H9 (cell line): ENCODE measurements around the gene AMBRA1. TPM values are rescaled to one million over a fixed set of nuclear protein-coding genes. Genes with fewer than 3 reads are reported as not detected.

Experiments used
- DNase-seq: peaks from one replicate; pipeline ENCODE4 v3.0.0-alpha.2; 2017
- H2AFZ ChIP-seq: one replicate; pipeline ENCODE4 v1.6.1; 2013; ENCODE audit warnings: mild to moderate bottlenecking, low read length, control low read depth, moderate library complexity
- H2AK5ac ChIP-seq: 2 replicates; pipeline ENCODE4 v1.6.1; 2013; ENCODE audit warnings: low read length, control low read depth, mixed read lengths; ENCODE audit not compliant: insufficient read length
- H2BK120ac ChIP-seq: one replicate; pipeline ENCODE4 v1.6.1; 2013; ENCODE audit warnings: low read depth, mild to moderate bottlenecking, low read length, control low read depth, inconsistent platforms; ENCODE audit not compliant: poor library complexity, severe bottlenecking
- H2BK12ac ChIP-seq: 2 replicates; pipeline ENCODE4 v1.6.1; 2013; ENCODE audit warnings: low read length, control low read depth, mixed read lengths, low read depth; ENCODE audit not compliant: insufficient read length
- H2BK15ac ChIP-seq: 2 replicates; pipeline ENCODE4 v1.6.1; 2013; ENCODE audit warnings: low read depth, low read length, control low read depth
- H2BK20ac ChIP-seq: one replicate; pipeline ENCODE4 v1.6.1; 2013; ENCODE audit warnings: low read depth, mild to moderate bottlenecking, low read length, control low read depth, inconsistent platforms; ENCODE audit not compliant: poor library complexity, severe bottlenecking
- H2BK5ac ChIP-seq: 2 replicates; pipeline ENCODE4 v1.6.1; 2013; ENCODE audit warnings: low read length, control low read depth, mixed read lengths; ENCODE audit not compliant: insufficient read length
- H3K14ac ChIP-seq: 2 replicates; pipeline ENCODE4 v1.6.1; 2013; ENCODE audit warnings: low read length, control low read depth; ENCODE audit not compliant: insufficient read depth
- H3K18ac ChIP-seq: 2 replicates; pipeline ENCODE4 v1.6.1; 2013; ENCODE audit warnings: low read depth, mild to moderate bottlenecking, mixed read lengths, low read length, control low read depth; ENCODE audit not compliant: insufficient read length
- H3K23ac ChIP-seq: 2 replicates; pipeline ENCODE4 v1.6.1; 2013; ENCODE audit warnings: low read length, control low read depth, mixed read lengths, low read depth; ENCODE audit not compliant: insufficient read length
- H3K23me2 ChIP-seq: 2 replicates; pipeline ENCODE4 v1.6.1; 2013; ENCODE audit warnings: low read depth, mild to moderate bottlenecking, mixed read lengths, low read length, control low read depth; ENCODE audit not compliant: insufficient read length, poor library complexity, severe bottlenecking
- H3K27ac ChIP-seq: 2 replicates; pipeline ENCODE4 v1.5.1; 2013; ENCODE audit warnings: low read length, control low read depth, mixed read lengths, low read depth; ENCODE audit not compliant: insufficient read length
- H3K27me3 ChIP-seq: 2 replicates; pipeline ENCODE4 v1.6.1; 2013; ENCODE audit warnings: low read length, control low read depth, inconsistent platforms; ENCODE audit not compliant: insufficient read depth
- H3K4ac ChIP-seq: 2 replicates; pipeline ENCODE4 v1.6.1; 2013; ENCODE audit warnings: low read depth, mild to moderate bottlenecking, control low read depth, inconsistent platforms, low read length, moderate library complexity
- H3K4me1 ChIP-seq: 2 replicates; pipeline ENCODE4 v1.6.1; 2013; ENCODE audit warnings: low read length, control low read depth, inconsistent platforms; ENCODE audit not compliant: insufficient read depth
- H3K4me2 ChIP-seq: 2 replicates; pipeline ENCODE4 v1.6.1; 2013; ENCODE audit warnings: low read length, control low read depth, mixed read lengths; ENCODE audit not compliant: insufficient read length, insufficient read depth
- H3K56ac ChIP-seq: 2 replicates; pipeline ENCODE4 v1.6.1; 2013; ENCODE audit warnings: low read depth, mild to moderate bottlenecking, mixed read lengths, low read length, control low read depth; ENCODE audit not compliant: insufficient read length
- H3K79me1 ChIP-seq: 2 replicates; pipeline ENCODE4 v1.6.1; 2013; ENCODE audit warnings: low read depth, mild to moderate bottlenecking, moderate library complexity, low read length, control low read depth, inconsistent platforms; ENCODE audit not compliant: insufficient read depth, poor library complexity, severe bottlenecking
- H3K79me2 ChIP-seq: 2 replicates; pipeline ENCODE4 v1.6.1; 2013; ENCODE audit warnings: low read length, control low read depth, inconsistent platforms; ENCODE audit not compliant: insufficient read depth
- H3K9ac ChIP-seq: 2 replicates; pipeline ENCODE4 v1.6.1; 2013; ENCODE audit warnings: low read length, control low read depth, mixed read lengths; ENCODE audit not compliant: insufficient read length; ENCODE audit errors: extremely low read depth
- H3K9me3 ChIP-seq: one replicate; pipeline ENCODE4 v1.6.1; 2013; ENCODE audit warnings: low read depth, low read length, inconsistent platforms; ENCODE audit not compliant: control insufficient read depth
- H3T11ph ChIP-seq: one replicate; pipeline ENCODE4 v1.6.1; 2013; ENCODE audit warnings: mild to moderate bottlenecking, low read length, control low read depth, inconsistent platforms
- H4K20me1 ChIP-seq: one replicate; pipeline ENCODE4 v1.6.1; 2013; ENCODE audit not compliant: control insufficient read depth, insufficient read length, insufficient read depth
- H4K5ac ChIP-seq: 2 replicates; pipeline ENCODE4 v1.6.1; 2013; ENCODE audit warnings: low read depth, mild to moderate bottlenecking, mixed read lengths, low read length, control low read depth; ENCODE audit not compliant: insufficient read length
- H4K8ac ChIP-seq: replicated peaks from 2 replicates; pipeline ENCODE4 v1.6.1; 2013; ENCODE audit warnings: low read length, control low read depth, mixed read lengths, low read depth; ENCODE audit not compliant: insufficient read length
- H4K91ac ChIP-seq: 2 replicates; pipeline ENCODE4 v1.6.1; 2013; ENCODE audit warnings: low read depth, mild to moderate bottlenecking, moderate library complexity, mixed read lengths, low read length, control low read depth; ENCODE audit not compliant: insufficient read length
- H3K27ac Mint-ChIP-seq, 3 experiments: 2 replicates in 2 of 3; 3 replicates in 1 of 3; pipeline ENCODE4 v1.8.0; 2020 to 2021; ENCODE audit warnings: mixed read lengths in 3 of 3, mild to moderate bottlenecking in 1 of 3, moderate library complexity in 1 of 3
- H3K27me3 Mint-ChIP-seq: 2 replicates; pipeline ENCODE4 v1.8.0; 2021; ENCODE audit warnings: low read depth, mild to moderate bottlenecking, moderate library complexity, mixed read lengths
- H3K36me3 Mint-ChIP-seq, 3 experiments: 2 replicates in 2 of 3; 3 replicates in 1 of 3; pipeline ENCODE4 v1.8.0; 2020 to 2021; ENCODE audit warnings: low read depth in 3 of 3, mixed read lengths in 3 of 3; ENCODE audit not compliant: insufficient read depth in 1 of 3
- H3K4me1 Mint-ChIP-seq, 2 experiments: 2 replicates each; pipeline ENCODE4 v1.8.0; 2020; ENCODE audit warnings: mixed read lengths in 2 of 2
- H3K4me3 Mint-ChIP-seq, 2 experiments: 2 replicates in 1 of 2; 3 replicates in 1 of 2; pipeline ENCODE4 v1.8.0; 2020 to 2021; ENCODE audit warnings: mild to moderate bottlenecking in 2 of 2, mixed read lengths in 2 of 2, moderate library complexity in 1 of 2
- H3K9me3 Mint-ChIP-seq, 2 experiments: 2 replicates in 1 of 2; 3 replicates in 1 of 2; pipeline ENCODE4 v1.8.0; 2020; ENCODE audit warnings: mild to moderate bottlenecking in 2 of 2, mixed read lengths in 2 of 2, moderate library complexity in 1 of 2
- CTCF ChIP-seq: fragments of 200-600 bp; sonication (generic); conservative IDR thresholded peaks from 3 replicates; pipeline ENCODE4 v1.8.0; 2021; ENCODE audit warnings: antibody characterized with exemption, mild to moderate bottlenecking
- total RNA-seq: library from RNA; stranded (reverse); gene quantifications from 2 replicates; pipeline ENCODE4 v1.2.1, GENCODE V29; 2021

Gene AMBRA1
- total RNA-seq, 1 experiment from 2014 or later: 37.5 TPM

DNA sequence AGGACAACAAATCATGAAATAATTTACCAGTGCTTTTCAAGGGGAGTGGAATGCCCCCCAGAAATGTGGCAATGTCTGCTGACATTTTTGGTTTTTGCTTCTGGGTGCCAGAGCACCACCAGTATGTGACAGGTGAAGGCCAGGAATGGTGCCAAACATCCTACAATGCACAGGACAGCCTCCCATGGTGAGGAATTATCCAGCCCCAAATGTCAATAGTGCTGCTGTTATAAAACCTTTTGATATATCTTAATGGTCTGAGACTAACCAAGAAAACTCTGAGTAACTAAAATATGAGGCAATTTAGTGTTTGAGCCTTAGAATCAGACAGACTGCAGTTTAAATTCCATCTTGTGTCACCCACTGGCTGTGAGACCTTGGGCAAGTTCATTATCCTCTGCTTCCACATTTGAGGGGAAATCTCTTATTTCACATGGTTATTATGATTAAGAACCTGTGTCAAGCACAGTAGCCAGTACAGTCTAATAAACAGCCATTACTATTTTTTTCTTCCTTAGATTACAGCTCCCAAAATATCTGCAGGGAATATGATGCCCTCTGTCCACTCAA lies 69.5 kb downstream of the AMBRA1 start:
- Histone ChIP-seq H3K23ac (no peak overlapping the region), H2BK5ac (no peak overlapping the region), H2AK5ac (no peak overlapping the region), H3K79me1 (no peaks in the 10 kb centered on the region), H4K91ac (no peak overlapping the region), H3K27me3 (no peaks in the 10 kb centered on the region), H4K20me1 (no peaks in the 10 kb centered on the region), H3K4me1 (no peaks in the 10 kb centered on the region), H2AFZ (no peak overlapping the region), H3K4ac (no peak overlapping the region), H3T11ph (no peak overlapping the region), H4K5ac (no peak overlapping the region), H3K56ac (no peak overlapping the region), H2BK15ac (no peak overlapping the region), H2BK20ac (no peak overlapping the region), H3K27ac (no peak overlapping the region), H4K8ac (no peak overlapping the region), H3K4me2 (no peak overlapping the region), H3K9ac (no peak overlapping the region), H3K18ac (no peak overlapping the region), H2BK120ac (no peak overlapping the region), H3K9me3 (no peaks in the 10 kb centered on the region), H3K23me2 (no peaks in the 10 kb centered on the region), H3K79me2 (peaks cover 3% of the 10 kb centered on the region; the same call in 1 of the 2 replicates), H3K14ac (no peak overlapping the region), H2BK12ac (no peak overlapping the region)
- DNase-seq: no peak
- H3K27me3 Mint-ChIP-seq: no peaks in the 10 kb centered on the region
- H3K4me1 Mint-ChIP-seq: peaks cover 34% of the 10 kb centered on the region in 2 experiments
- H3K27ac Mint-ChIP-seq: no peak overlapping the region
- H3K9me3 Mint-ChIP-seq: no peaks in the 10 kb centered on the region
- peaks cover 0 to 6% (median 5%) of the 10 kb centered on the region in 3 experiments; a peak in 3 of 7 replicates for H3K36me3 Mint-ChIP-seq
- TF ChIP-seq CTCF: no peak
- no peak overlapping the region for H3K4me3 Mint-ChIP-seq
